Astrocyte (in vitro differentiated cells and primary cell): Measurements from ENCODE around the gene ZNF800.

ENCODE experiments used
- EZH2 ChIP-seq: IDR thresholded peaks from 2 replicates; pipeline ENCODE4 v1.6.1; 2012; ENCODE audit warnings: mild to moderate bottlenecking, low read length, inconsistent platforms; ENCODE audit not compliant: insufficient read depth
- TF ChIP-seq, protein P1 (sequence below): IDR thresholded peaks from 2 replicates; pipeline ENCODE4 v1.5.1; 2011; ENCODE audit warnings: low read depth, mild to moderate bottlenecking, inconsistent platforms, low read length, moderate library complexity; ENCODE audit not compliant: insufficient read depth

- TF ChIP-seq, protein P1, sequence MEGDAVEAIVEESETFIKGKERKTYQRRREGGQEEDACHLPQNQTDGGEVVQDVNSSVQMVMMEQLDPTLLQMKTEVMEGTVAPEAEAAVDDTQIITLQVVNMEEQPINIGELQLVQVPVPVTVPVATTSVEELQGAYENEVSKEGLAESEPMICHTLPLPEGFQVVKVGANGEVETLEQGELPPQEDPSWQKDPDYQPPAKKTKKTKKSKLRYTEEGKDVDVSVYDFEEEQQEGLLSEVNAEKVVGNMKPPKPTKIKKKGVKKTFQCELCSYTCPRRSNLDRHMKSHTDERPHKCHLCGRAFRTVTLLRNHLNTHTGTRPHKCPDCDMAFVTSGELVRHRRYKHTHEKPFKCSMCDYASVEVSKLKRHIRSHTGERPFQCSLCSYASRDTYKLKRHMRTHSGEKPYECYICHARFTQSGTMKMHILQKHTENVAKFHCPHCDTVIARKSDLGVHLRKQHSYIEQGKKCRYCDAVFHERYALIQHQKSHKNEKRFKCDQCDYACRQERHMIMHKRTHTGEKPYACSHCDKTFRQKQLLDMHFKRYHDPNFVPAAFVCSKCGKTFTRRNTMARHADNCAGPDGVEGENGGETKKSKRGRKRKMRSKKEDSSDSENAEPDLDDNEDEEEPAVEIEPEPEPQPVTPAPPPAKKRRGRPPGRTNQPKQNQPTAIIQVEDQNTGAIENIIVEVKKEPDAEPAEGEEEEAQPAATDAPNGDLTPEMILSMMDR: no peak
- TF ChIP-seq EZH2: no peak
Observed at GRCh38 chr7:127390817-127391590, 1.5 kb downstream of the ZNF800 start.
